Activated B cell treated with CpG ODN at 0.5 μM for 24 hours (primary cell): ENCODE measurements around the gene B3GALT6. TPM values are rescaled to one million over a fixed set of nuclear protein-coding genes. Genes with fewer than 3 reads are reported as not detected.

Source experiments
- ATAC-seq: fragments of 200-7000 bp; cut with Tn5 transposase; one replicate; pipeline ENCODE4 v1.10.0; 2021; ENCODE audit warnings: low read depth, mild to moderate bottlenecking, moderate library complexity
- CTCF ChIA-PET: fragments of 350-600 bp; sonication (Branson Sonifier 250); formaldehyde crosslinking; loops from one replicate; lab custom pipeline; 2021; ENCODE audit warnings: antibody characterized with exemption; lab: Charles Lee
- POLR2A ChIA-PET: fragments of 350-600 bp; sonication (Branson Sonifier 250); formaldehyde crosslinking; loops from one replicate; lab custom pipeline; 2021; ENCODE audit warnings: antibody characterized with exemption; lab: Charles Lee
- DNase-seq: peaks from one replicate; pipeline ENCODE4 v3.0.0; 2022
- H3K27ac Mint-ChIP-seq: one replicate; pipeline ENCODE4 v1.8.0; 2020; ENCODE audit warnings: mixed read lengths
- H3K27me3 Mint-ChIP-seq: one replicate; pipeline ENCODE4 v1.8.0; 2021; ENCODE audit warnings: mixed read lengths
- H3K36me3 Mint-ChIP-seq: one replicate; pipeline ENCODE4 v1.8.0; 2021; ENCODE audit warnings: low read depth, mixed read lengths
- H3K4me1 Mint-ChIP-seq: one replicate; pipeline ENCODE4 v1.8.0; 2021; ENCODE audit warnings: mixed read lengths
- H3K4me3 Mint-ChIP-seq: one replicate; pipeline ENCODE4 v1.8.0; 2020; ENCODE audit warnings: mild to moderate bottlenecking, mixed read lengths
- H3K9me3 Mint-ChIP-seq: one replicate; pipeline ENCODE4 v1.8.0; 2020; ENCODE audit warnings: mixed read lengths
- CTCF ChIP-seq: fragments of 200-600 bp; IDR thresholded peaks from one replicate; pipeline ENCODE4 v1.8.0; 2022; ENCODE audit warnings: antibody characterized with exemption, mild to moderate bottlenecking
- intact Hi-C: fragments of 100-400 bp; cut with micrococcal nuclease; formaldehyde crosslinking; loops from one replicate; pipeline ENCODE4 v1.15.1; 2024
- total RNA-seq: library from RNA; stranded (reverse); gene quantifications from 2 replicates; pipeline ENCODE4 v1.2.3, GENCODE V29; 2022

Gene B3GALT6
- total RNA-seq, 1 donor from 2014 or later, result 22.1 TPM

- Mint-ChIP-seq H3K27me3 (no peaks in the 10 kb centered on the region), H3K4me1 (peaks cover 10% of the 10 kb centered on the region), H3K27ac (no peak overlapping the region), H3K9me3 (peaks cover 4% of the 10 kb centered on the region), H3K36me3 (peaks cover 3% of the 10 kb centered on the region), H3K4me3 (peak overlapping the region; percentile 44)
- ChIA-PET POLR2A (interaction anchor here (1.1 to 1.4 kb wide), 3 partner anchors 36 to 51 kb away, joined by 4 to 8 read pairs (median 4); no protein-coding TSS in a partner anchor), CTCF (interaction anchor here (1.6 kb wide), 1 partner anchor 77 kb away, joined by 8 read pairs; no protein-coding TSS in a partner anchor)
- intact Hi-C loops, result no loop called here
- peak; percentile 22 for DNase-seq
- no peak for TF ChIP-seq CTCF
- no peak for ATAC-seq
Measured at GRCh38 chr1:1199141-1199960, 32.7 kb upstream of the B3GALT6 start.

- no peaks in the 10 kb centered on the region for H3K9me3 Mint-ChIP-seq
- ATAC-seq, result no peak
- ChIA-PET CTCF (interaction anchor here (1.6 kb wide), 1 partner anchor 78 kb away, joined by 8 read pairs; no protein-coding TSS in a partner anchor), POLR2A (interaction anchor here (0.6 to 1.4 kb wide), 8 partner anchors 25 to 78 kb away, joined by 3 to 8 read pairs (median 4); partner anchors contain the start of genes B3GALT6 and SDF4)
- H3K36me3 Mint-ChIP-seq, result peaks cover 3% of the 10 kb centered on the region
- intact Hi-C loops, result loop anchor here (2.0 kb wide), 2 partner anchors 29 to 131 kb away; no protein-coding TSS in a partner anchor
- no peaks in the 10 kb centered on the region for H3K27me3 Mint-ChIP-seq
- peak overlapping the region; percentile 59 for H3K27ac Mint-ChIP-seq
- DNase-seq, result no peak
- H3K4me3 Mint-ChIP-seq, result peak overlapping the region; percentile 44
- H3K4me1 Mint-ChIP-seq, result peaks cover 14% of the 10 kb centered on the region
- TF ChIP-seq CTCF, result no peak
Measured at GRCh38 chr1:1199961-1200875, 31.8 kb upstream of the B3GALT6 start.

GRCh38 chr1:1200876-1201810, 30.9 kb upstream of the B3GALT6 start:
- ChIA-PET CTCF (interaction anchor here (1.6 kb wide), 1 partner anchor 79 kb away, joined by 8 read pairs; no protein-coding TSS in a partner anchor), POLR2A (interaction anchor here (0.8 to 1.4 kb wide), 6 partner anchors 30 to 79 kb away, joined by 3 to 8 read pairs (median 4); partner anchors contain the start of genes B3GALT6 and SDF4)
- intact Hi-C loops, result loop anchor here (1.0 to 2.0 kb wide), 4 partner anchors 30 to 132 kb away; no protein-coding TSS in a partner anchor
- no peaks in the 10 kb centered on the region for H3K27me3 Mint-ChIP-seq
- H3K27ac Mint-ChIP-seq, result peak overlapping the region; percentile 59
- peak; percentile 85 for ATAC-seq
- no peak for TF ChIP-seq CTCF
- peaks cover 2% of the 10 kb centered on the region for H3K36me3 Mint-ChIP-seq
- no peaks in the 10 kb centered on the region for H3K9me3 Mint-ChIP-seq
- DNase-seq, result peak; percentile 88
- peaks cover 18% of the 10 kb centered on the region for H3K4me1 Mint-ChIP-seq
- H3K4me3 Mint-ChIP-seq, result peak overlapping the region; percentile 44

GRCh38 chr1:1202831-1203560, 29.0 kb upstream of the B3GALT6 start:
- Mint-ChIP-seq H3K36me3 (peaks cover 2% of the 10 kb centered on the region), H3K27me3 (no peaks in the 10 kb centered on the region), H3K4me1 (peaks cover 31% of the 10 kb centered on the region), H3K4me3 (no peak overlapping the region), H3K9me3 (no peaks in the 10 kb centered on the region), H3K27ac (no peak overlapping the region)
- DNase-seq (peak; percentile 28), ATAC-seq (no peak)
- TF ChIP-seq CTCF, result no peak
- CTCF ChIA-PET, result no interaction called here
- POLR2A ChIA-PET, result interaction anchor here (1.0 to 2.1 kb wide), 2 partner anchors 45 to 66 kb away, joined by 3 to 8 read pairs; no protein-coding TSS in a partner anchor
- intact Hi-C loops, result no loop called here
